DMS79 (cell line): ENCODE measurements around the gene MLN.

Experiments used
- DNase-seq: peaks from one replicate; lab custom pipeline; 2025; lab: John Stamatoyannopoulos, UW

MLN gene

DNA sequence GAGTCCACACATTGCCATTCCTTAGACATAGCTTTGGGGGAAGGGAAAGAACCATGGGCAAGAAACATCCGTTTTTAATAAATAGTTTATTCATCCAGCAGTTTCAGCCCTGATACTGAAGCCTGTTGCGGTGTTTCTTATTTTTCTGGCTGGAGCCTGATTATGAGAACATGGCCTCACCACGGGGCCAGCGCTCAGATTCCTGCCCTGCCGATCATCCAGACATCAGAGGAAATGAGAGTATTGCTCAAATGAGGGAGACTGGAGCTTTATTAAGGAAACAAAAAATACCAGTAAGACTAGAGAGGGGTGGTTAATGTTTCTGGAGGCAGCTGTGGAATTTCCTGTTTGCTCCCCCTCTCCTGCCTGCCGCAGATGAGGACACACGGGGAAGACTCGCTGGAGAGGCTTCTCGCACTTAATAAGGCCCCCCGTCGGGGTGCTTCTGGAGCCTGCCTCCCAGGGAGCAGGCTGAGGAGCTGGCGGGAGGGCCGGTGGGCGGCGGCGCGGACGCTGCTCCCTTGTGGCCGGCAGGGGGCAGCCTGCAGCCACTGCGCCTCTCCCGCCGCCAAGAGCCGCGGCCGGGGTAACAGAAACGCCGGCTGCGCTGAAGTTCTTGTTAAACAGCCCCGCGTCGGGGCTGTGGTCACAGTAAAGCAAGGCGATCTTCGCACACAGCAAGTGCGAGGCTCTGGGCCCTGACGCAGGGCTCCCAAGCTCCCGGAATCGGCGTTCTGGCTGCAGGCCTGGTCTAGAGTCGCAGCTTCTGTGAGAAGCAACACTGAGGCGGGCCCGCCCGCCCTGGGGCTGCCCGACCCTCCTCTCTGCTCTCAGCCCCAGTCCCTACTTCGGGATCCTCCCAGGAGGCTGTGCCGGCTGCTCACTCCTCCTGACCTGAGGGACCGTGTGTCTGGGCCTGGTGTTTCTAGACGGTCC lies 32.4 kb downstream of the MLN start:
- DNase-seq, result peak; percentile 78

DNA sequence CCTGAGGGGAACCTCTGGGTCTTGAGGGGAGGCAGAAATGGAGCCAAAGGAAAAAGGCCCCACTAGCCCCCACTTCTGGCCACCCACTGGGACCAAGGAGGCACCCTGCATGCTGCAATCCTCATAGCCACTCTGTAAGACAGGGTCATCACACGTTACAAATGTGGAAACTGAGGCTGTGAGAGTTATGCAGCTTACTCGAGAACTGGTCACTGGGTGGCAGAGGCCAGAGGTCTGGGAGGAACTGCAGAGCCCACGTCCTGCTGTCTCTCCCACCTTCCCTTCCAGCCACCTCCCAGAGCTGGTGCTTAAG lies 33.0 kb downstream of the MLN start:
- DNase-seq, result no peak

DNA sequence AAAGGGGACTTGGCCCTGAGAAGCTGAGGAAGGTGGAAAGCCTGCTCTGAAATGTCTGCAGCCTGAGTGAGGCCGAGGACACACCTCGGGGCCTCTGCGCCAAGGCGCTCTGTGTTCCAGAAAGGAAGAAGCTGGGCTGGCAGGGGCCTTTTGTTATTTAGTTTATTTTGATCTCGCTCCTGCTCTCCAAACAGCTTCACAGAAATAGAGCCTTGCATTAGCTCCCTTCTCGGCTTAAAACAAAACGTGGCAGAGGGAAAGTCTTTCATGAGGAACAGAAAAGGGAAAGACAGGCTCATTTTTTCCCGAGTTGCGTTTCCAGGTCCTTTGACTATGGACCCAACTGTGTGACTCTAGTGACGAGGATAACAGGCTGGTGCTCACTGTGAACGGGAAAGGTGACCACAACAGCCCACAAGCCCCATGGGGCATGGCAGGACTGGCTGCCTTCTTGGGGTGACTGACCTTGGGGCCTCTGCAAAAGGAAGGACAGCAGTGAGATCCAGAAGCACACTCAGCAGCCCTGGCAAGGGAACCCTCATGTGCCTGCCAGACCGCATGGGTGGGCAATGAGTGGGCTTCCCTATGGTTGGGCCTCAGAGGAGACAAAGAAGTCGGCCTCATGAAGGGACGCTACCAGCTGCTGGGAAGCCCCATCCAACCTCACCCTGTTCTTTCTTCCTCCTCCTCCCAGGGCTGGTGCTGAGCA lies 33.5 kb downstream of the MLN start:
- DNase-seq, result no peak

DNA sequence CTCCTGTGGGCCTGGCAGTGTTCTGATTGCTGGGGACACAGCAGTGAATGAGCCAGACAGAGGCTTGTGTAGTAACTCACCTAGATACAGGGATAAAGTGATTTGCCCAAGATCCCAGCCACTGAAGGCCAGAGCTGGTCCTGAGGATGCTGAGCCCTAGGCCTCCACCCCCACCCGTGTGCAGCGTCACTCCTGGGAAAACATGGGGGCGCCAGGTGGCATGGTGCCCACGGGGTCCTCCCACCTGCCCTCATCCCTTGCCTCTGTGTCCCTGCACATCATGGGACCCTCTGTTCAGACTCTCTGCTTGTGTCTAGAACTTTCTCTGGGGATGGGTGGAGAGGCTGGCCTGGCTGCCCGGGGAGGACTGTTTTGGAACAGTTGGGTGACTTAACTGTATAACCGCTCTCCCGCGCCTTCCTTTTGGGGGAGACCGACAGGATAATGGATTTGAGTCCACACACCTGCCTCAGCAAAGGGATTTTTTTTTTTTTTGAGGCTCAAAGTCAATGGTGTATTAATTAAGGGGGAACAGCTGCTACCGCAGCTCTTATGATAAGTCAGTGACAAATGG lies 34.5 kb downstream of the MLN start:
- no peak for DNase-seq

DNA sequence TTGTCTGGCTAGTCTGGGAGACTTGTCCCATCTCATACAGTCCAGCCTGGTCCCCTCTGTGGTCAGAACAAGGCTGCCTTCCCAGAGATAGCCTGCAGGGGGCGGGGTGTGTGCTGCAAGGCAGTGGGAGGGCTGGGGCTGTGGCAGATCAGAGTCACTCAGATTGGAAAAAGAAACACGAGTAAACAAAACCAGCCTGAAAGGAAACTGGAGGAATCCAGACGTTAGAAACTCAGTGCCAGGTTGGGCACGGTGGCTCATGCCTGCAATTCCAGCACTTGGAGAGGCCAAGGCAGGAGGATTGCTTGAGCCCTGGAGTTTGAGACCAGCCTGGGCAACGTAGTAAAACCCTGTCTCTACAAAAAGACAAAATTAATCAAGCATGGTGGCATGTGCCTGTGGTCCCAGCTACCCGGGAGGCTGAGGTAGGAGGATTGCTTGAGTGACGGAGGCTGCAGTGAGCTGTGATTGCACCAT lies 35.1 kb downstream of the MLN start:
- no peak for DNase-seq

DNA sequence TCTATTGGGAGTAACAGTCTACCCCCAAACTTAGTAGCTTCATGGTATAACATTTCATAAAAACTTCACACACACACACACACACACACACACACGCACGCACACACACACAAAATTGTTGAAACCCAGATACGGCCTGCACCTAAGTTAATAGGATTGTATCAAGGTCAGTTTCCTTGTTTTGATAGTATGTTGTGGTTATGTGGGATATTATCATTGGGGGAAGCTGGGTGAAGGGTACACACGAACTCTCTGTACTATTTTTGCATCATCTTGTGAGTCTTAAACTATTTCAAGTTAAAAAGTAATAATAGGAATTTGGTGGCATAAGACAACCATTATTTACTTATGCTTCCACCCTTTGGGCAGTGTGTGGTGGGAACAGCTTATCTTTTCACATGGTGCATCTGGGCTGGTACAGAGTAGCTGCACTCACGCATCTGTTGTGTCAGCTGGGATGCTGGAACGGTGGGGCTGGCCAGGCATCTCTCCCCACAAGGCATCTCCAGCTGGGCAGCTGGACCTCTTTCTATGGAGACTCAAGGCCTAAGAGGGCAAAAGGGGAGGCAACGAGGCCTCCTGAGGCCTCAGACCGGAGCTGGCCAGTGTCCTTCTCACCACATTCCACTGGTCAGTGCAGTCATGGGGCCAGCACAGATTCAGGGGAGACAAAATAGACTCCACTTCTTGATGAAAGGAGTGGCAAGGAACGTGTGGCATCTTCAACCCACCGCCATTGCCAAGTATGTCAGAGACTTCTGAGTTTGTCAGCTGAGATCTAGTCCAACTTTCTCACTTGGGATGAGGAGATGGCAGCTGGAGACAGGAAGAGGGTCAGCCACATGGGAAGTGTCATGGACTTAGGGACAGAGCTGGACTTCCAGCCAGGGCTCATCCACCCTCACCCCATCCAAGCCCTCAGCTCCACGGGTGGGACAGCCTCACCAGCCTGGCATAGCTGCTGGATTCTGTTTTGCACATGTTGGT lies 36.6 kb downstream of the MLN start:
- DNase-seq, result no peak

DNA sequence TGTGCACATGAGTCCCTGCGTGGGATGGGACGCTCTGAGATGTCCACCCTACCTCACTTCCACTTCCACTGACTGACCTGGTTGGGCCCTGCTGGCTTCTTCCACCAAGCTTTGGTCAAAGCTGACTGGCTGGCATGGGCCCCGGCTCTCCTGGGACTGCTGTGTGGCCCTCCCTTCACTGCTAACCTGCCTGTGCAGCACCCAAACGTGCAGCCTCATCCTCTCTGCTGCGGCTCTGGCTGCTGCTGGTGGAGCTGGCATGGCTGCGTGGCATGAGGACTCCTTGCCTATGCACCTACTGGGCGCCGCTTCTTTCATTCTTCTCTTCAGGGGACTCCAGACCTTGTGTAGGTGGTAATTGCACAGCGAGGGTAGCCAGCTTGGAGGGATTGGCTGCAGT lies 38.4 kb downstream of the MLN start:
- DNase-seq, result no peak

DNA sequence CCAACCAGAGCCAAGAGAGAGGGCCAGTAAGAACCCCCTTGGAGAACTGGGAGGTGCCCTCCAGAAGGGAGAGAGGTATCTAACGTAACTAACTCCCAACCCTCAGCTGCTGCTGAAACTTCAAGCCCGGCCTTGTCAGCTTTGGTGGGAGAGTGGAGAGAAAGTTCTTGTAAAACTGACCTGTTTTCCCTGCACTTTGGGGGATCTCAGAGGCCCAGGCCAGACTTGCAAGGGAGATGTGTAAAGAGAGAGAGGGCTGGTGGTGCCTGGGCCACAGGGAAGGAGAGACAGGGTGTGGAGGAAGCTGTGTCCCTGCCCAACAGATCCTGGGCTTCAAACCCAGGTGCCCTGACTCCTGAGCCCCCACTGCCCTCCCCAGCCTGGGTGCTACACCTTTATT lies 39.8 kb downstream of the MLN start:
- DNase-seq, result no peak

DNA sequence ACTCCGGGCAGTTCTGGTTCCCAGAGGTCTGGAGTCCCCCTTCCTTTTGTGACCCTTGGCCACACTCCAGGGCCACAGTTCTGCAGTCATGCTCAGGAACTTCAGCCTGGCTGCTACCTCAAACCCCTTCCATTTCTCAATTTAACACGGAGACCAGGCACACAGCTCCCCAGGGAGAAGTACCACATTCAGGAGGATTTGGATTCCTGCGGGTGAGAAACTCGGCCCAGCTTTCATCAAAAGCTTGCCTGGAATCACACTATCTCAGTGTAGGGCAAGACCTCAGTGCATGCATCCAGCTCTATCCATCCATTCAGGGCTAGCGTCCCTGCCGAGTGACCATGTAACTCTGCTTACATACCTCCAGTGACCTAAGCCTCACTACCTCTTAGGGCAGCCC lies 40.3 kb downstream of the MLN start:
- DNase-seq, result no peak

DNA sequence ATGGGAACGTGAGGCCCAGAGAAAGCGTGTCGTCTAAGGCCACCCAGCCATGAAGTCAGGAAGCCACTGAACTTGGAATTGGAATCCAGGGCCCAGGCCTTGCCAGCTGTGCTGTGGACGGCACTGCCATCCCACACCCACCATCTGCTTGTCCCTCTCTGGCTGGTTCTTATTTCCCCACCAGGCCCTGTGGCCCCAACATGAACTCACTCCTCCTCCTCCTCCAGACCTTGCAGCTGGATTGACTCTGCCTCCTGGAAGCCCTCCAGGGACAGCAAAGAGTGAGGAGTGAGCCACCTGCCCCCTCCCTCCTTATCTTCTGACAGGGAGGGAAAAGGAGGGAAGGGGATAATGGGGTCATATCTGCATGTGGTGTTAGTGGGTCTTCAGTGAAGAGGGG lies 41.1 kb downstream of the MLN start:
- DNase-seq, result no peak

DNA sequence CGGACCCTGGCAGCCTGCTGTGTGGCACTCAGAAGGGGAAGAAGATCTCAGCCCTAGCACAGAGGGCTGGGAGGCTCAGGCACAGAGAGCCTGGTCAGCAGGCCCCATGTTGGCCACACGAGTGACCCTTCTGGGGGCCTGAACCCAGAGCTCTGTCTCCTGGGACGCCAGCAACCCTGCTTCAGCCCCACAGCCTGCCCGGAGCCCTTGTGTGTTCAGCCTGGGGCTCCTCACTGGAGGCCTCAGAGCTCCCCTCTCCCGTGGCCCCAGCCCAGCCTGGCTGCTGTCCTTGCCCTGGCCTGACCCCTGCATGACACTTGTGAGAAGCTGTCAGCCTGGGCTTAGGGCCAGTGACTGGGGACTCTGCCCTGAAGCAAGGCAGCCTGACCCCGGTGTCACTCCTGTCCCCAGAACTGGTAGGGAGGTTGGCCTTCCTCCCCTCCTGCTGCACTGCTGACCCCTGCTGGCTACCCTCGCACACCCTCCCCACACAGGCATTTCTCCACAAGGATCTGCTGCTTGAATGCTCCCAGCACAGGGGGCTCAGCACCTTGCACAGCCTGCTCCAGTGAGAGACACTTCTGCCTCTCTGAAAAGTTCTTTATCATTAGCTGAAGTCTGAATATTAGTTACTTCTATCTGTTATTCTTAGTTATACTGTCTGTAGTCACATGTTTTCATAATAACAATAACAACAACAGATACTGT lies 41.7 kb downstream of the MLN start:
- DNase-seq, result peak; percentile 39

DNA sequence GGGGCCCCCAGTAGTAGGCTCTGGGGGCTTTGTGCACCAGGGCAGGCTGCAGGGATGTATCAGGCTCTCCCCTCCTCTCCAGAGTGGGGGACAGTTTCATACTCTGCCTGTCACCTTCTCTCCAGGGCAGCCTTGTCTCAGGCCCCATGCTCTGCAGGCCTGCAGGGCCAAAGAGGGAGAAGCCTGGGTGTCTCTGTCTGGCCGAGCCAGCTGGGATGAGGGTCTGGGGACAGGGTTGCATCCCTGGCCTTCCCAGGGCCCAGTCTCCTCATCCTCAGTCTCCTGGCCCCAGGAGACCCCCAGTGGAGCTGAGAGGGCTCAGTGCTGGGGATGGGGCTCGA lies 42.3 kb downstream of the MLN start:
- no peak for DNase-seq

DNA sequence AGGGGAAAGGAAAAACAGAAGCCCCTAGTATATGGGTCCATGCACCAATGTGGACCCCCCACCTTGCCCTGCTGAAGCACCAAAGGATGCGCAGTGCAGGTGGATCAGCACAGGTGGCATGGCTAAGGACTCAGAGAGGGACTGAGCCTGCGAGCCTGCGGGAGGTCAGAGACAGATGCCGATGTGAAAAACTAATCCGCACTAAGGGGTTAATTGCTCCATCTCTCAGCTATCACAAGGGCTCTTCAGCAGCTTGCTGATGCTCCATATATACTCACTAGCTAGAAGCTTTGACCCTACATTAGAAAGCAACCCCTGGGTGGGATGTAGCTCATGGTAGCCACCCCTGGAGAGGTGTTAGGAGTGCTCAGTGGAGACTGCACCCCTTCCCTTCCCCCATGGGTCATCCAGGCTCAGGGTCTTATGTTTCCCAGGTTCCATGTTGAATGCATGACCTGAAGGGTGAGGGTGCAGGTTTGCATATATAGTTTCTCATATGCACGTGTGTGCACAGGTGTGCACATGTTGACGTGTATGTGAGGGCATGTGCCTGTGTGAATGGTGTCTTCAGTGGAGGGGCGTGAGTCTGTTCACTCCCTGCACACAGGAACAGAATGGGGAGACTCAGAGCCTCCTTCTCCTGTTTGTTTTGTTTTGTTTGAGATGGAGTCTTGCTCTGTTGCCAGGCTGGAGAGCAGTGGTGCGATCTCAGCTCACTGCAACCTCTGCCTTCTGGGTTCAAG lies 43.7 kb downstream of the MLN start:
- DNase-seq, result peak; percentile 39

DNA sequence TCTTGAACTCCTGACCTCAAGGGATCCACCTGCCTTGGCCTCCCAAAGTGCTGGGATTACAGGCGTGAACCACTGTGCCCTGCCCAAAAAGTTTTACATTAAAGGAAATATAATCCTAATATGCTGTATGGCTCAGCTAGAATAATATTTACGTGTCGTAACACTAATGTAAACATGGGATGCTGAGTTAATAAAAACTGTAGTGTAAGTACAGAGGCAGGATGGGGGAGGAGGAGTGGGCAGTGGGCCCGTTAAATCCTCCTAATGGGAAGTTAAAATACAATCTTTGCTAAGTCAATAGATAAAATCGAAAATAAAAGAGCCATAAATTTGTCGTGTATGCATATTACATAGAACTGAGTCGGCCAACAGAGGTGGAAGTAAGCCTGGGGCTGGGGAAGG lies 45.0 kb downstream of the MLN start:
- DNase-seq, result no peak

DNA sequence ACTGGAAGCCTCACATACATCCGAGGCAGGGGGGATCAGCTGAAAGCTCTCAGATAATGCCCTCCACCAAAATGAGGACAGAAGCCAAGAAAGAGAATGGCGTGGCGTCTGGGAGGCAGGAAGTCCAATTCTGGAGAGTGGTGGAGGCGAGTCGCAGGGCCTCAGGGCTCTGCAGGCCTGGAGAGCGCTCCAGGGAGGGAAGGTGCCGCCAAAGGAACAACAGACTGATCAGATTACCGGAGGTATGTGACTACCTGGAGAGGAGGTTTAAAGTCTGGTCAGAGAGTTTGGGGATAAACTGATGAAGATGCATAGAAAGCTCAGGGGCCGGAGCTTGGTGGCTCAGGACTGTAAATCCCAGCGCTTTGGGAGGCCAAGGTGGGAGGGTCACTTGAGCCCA lies 45.9 kb downstream of the MLN start:
- no peak for DNase-seq

DNA sequence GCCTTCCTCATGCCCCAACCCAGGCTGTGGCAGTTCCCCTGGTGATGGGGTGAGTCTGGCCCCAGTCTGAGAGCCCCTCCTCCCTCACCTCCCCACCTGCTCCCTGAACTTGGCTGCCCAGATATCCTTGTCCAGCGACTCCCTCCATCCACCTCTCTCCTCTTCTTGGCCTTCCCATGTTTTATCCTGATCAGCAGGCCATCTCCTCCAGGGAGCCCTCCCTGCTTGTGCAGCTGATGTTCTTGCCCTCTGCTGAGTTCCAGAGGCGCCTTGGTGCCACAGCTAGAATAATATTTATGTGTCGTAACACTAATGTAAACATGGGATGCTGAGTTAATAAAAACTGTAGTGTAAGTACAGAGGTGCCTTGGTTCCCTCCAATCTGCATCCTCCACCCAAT lies 46.7 kb downstream of the MLN start:
- DNase-seq, result no peak

DNA sequence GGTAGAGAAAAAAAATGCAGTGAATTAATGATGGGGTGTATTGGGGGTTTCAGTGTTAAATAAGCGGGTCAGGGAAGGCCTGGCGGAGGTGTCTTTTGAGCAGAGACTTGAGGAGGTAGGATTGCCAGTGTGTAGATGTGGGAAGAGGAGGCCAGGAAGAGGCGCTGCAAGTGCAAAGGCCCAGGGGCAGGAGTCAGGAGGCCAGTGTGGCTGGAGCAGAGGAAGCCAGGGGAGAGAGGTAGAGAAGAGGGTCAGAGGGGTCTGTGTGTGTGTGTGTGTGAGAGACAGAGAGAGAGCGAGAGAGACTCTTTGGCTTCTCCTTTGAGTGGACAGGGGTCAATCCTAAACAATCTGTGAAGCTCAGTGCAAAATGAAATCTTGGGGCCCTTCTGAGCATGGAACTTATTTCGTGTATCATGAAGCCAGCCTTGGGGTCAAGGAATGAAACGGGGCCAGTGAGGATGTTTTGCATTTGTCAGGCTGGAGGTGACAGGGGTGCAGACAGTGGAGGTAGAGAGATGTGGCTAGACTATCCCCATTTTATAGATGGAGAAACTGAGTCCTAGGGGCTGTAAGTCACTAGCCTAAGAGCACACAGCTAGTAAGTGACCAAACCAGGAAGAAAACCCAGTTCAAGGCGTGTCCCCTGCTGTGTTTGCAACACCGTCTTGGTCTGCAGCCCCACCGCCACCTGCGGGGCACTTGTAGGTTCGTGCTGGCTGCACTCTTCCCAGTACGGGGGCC lies 47.4 kb downstream of the MLN start:
- DNase-seq, result no peak

DNA sequence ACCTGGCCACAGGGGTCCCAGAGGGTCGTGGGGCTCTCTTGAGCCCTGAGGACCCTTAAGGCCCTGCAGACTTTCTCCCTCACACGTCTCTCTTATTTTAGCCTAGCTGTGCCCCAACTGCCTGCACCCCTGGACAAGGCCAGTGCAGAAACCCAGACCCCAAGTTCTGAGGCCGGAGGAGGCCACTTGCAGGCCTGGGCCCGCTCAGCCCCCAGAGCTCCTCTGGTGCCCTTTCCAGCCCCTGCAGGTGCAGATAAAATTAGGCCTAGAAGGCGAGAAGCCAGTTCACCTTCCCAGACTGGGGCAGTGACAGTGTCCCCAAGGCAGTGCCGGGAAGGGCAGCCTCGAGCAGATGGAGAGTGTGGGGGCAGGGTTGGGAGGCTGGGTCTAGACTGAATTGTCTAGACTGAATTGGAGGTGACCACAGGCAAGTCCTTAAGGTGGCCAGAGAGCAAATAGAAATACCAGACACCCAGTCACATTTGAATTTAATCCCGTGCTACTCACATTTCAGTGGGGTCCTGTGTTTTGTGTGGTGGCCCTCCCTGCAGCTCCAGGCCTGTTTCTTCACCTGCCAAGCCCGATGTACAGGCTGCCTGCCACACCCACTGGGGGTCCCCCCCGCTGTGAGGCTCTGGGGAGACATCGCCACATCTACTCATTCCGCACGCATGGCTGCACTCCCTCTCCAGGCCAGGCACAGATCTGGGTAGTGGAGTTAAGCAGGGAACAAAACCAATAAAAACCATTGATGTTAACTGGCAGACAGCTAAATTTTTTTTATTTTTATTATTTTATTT lies 48.5 kb downstream of the MLN start:
- peak; percentile 85 for DNase-seq

DNA sequence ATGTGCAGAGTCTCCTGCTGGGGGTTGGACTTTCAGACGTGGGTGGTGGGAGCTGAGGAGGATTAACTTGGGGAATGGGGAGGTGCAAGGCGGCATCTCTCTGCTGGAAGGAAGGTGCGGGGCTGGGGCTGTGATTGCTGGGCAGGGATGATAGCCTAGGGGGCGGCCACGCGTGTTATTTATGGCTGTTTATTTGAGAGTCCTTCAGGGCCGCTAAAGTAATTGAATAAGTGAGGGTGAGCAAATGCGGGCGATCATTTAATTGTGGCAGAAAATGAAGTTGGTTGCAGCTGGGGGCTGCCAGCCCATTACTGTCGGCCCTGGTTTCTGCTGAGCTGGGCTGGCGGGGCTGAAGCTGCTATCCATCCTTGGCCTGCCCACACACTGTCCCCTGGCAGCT lies 49.6 kb downstream of the MLN start:
- no peak for DNase-seq
